Neural crest cell (in vitro differentiated cells): ENCODE data around the gene CDC14A. TPM values are rescaled to one million over a fixed set of nuclear protein-coding genes. Genes with fewer than 3 reads are reported as not detected.

ENCODE experiments used
- DNase-seq: peaks from one replicate; pipeline ENCODE4 v3.0.0; 2021; ENCODE audit warnings: low read depth, mixed read lengths, low spot score
- H3K27ac Mint-ChIP-seq: one replicate; pipeline ENCODE4 v1.8.0; 2021; ENCODE audit warnings: mild to moderate bottlenecking, mixed read lengths; ENCODE audit not compliant: unreplicated experiment
- H3K27me3 Mint-ChIP-seq: 2 replicates; pipeline ENCODE4 v1.8.0; 2021; ENCODE audit warnings: low read depth, mild to moderate bottlenecking, mixed read lengths
- H3K36me3 Mint-ChIP-seq: 2 replicates; pipeline ENCODE4 v1.8.0; 2021; ENCODE audit warnings: low read depth, mild to moderate bottlenecking, mixed read lengths
- H3K4me1 Mint-ChIP-seq: 2 replicates; pipeline ENCODE4 v1.8.0; 2021; ENCODE audit warnings: mixed read lengths
- H3K4me3 Mint-ChIP-seq: one replicate; pipeline ENCODE4 v1.8.0; 2021; ENCODE audit warnings: mild to moderate bottlenecking, mixed read lengths
- H3K9me3 Mint-ChIP-seq: 2 replicates; pipeline ENCODE4 v1.8.0; 2021; ENCODE audit warnings: mixed read lengths
- total RNA-seq: library from RNA; stranded (reverse); gene quantifications from 2 replicates; pipeline ENCODE4 v1.2.1, GENCODE V29; 2021
- TF ChIP-seq, protein P1 (sequence below): fragments of 200-600 bp; sonication (generic); conservative IDR thresholded peaks from 2 replicates; pipeline ENCODE4 v1.5.0; 2021; ENCODE audit warnings: antibody characterized with exemption, mild to moderate bottlenecking

The CDC14A gene
- total RNA-seq, 1 donor from 2014 or later: 15.7 TPM

DNA sequence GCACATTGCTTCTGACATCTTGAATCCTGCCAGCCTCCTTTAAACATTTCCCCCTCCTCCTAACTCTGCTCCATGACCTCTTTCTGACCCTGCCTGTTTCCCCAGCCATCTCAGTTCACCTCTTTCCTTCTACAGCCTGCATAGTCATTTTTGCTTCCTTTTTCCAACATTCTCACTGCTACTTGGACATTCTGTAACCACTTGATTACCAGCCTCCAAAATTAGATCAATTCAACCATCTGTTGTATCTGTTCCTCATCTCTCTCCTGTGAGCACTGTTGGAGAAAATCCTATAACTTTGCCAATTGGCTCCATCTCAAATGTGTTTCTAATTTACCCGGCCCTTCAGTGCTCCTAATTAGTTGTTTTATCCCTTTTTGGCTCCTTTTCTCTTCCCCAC is 158.1 kb downstream of the CDC14A start:
- TF ChIP-seq, protein P1, sequence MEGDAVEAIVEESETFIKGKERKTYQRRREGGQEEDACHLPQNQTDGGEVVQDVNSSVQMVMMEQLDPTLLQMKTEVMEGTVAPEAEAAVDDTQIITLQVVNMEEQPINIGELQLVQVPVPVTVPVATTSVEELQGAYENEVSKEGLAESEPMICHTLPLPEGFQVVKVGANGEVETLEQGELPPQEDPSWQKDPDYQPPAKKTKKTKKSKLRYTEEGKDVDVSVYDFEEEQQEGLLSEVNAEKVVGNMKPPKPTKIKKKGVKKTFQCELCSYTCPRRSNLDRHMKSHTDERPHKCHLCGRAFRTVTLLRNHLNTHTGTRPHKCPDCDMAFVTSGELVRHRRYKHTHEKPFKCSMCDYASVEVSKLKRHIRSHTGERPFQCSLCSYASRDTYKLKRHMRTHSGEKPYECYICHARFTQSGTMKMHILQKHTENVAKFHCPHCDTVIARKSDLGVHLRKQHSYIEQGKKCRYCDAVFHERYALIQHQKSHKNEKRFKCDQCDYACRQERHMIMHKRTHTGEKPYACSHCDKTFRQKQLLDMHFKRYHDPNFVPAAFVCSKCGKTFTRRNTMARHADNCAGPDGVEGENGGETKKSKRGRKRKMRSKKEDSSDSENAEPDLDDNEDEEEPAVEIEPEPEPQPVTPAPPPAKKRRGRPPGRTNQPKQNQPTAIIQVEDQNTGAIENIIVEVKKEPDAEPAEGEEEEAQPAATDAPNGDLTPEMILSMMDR: no peak
- Mint-ChIP-seq H3K27ac (no peak overlapping the region), H3K4me1 (no peaks in the 10 kb centered on the region), H3K36me3 (peaks cover 16% of the 10 kb centered on the region), H3K27me3 (no peaks in the 10 kb centered on the region), H3K9me3 (no peaks in the 10 kb centered on the region), H3K4me3 (no peak overlapping the region)
- no peak for DNase-seq

DNA sequence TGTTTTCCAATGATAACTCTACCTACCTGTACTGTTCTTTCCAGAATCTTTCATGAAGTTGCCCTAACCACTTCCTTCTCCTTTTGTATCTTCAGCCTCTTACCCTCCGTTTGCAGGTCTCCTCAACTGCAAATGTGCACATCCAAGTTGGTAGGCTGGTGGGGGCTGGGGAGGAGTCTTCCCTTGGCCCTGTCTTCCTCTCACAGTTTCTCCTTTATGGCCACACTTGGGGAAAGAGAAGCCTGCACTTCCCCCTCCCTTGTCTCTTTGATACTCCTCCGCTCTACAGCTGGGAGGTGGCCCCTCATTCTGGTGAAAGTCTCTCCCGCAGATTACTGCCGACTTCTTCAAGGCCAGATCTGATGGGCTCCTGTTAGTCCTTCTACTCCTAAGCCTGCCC is 158.8 kb downstream of the CDC14A start:
- no peaks in the 10 kb centered on the region for H3K27me3 Mint-ChIP-seq
- H3K4me3 Mint-ChIP-seq: no peak overlapping the region
- peaks cover 12% of the 10 kb centered on the region for H3K36me3 Mint-ChIP-seq
- no peaks in the 10 kb centered on the region for H3K9me3 Mint-ChIP-seq
- no peaks in the 10 kb centered on the region for H3K4me1 Mint-ChIP-seq
- TF ChIP-seq, protein P1: no peak
- DNase-seq: no peak
- H3K27ac Mint-ChIP-seq: no peak overlapping the region

DNA sequence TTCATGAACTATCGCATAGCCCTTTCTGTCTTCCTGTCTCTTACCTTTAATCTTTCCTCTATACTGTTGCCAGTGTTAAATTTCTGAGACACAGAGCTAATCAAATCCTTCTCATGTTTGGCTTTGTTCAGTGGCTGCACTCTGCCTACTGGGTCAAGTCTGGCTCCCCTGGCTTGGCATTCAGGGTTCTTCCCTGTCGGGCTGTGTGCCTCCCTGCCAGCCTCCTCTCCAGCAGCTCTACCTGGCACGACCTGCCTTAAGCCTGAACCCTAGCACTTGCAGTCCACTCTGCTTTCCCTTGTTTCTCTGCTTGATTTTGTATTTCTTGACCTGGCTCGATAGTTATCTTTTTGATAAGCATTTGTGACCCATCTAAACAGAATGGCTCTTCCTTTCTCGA is 159.5 kb downstream of the CDC14A start:
- H3K36me3 Mint-ChIP-seq: peaks cover 9% of the 10 kb centered on the region
- DNase-seq: no peak
- TF ChIP-seq, protein P1: no peak
- H3K4me3 Mint-ChIP-seq: no peak overlapping the region
- H3K27ac Mint-ChIP-seq: no peak overlapping the region
- no peaks in the 10 kb centered on the region for H3K9me3 Mint-ChIP-seq
- no peaks in the 10 kb centered on the region for H3K4me1 Mint-ChIP-seq
- no peaks in the 10 kb centered on the region for H3K27me3 Mint-ChIP-seq

DNA sequence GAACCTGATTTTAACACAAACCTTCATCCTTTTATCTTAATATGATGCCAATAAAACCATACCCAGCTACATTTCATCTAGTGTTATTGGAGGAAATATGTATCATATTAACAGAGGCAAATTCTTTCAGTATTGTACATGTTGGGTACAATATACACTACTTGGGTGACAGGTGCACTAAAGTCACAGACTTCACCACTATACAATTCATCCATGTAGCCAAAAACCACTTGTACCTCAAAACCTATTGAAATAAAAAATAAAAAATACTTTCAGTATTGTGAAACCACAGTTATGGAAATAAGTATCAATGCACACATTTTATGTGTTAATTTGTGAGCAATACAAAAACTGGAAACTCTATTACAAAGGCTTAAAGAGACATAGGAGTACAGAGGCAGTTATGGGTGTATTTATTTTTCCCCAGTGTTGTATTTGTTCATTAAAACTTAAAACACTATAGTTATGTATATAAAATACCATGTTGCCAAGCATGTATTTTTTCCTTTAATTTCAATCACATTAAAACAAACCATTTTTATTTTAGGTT is 160.6 kb downstream of the CDC14A start:
- H3K27ac Mint-ChIP-seq: no peak overlapping the region
- H3K36me3 Mint-ChIP-seq: peaks cover 9% of the 10 kb centered on the region
- no peak overlapping the region for H3K4me3 Mint-ChIP-seq
- H3K9me3 Mint-ChIP-seq: no peaks in the 10 kb centered on the region
- DNase-seq: no peak
- TF ChIP-seq, protein P1: no peak
- H3K4me1 Mint-ChIP-seq: no peaks in the 10 kb centered on the region
- no peaks in the 10 kb centered on the region for H3K27me3 Mint-ChIP-seq

DNA sequence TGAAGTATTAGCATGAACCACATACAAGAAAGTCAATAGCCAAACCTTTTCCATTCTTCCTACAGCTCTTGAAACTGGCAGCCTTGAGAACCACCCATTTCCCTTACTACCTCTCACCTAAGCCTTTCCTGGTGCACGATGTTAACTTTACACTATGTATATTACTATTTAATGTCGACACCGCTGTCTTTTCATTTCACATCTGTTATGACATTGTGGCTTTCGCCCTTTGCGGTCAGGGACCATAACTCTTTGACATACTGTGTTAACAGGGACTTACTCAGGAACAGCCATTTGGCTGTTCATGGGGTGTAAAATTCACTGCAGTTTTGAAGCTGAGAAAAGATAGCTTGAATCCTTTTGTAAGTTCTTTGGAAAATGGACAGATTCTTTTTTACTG is 164.6 kb downstream of the CDC14A start:
- TF ChIP-seq, protein P1: no peak
- DNase-seq: no peak
- H3K27me3 Mint-ChIP-seq: no peaks in the 10 kb centered on the region
- no peaks in the 10 kb centered on the region for H3K4me1 Mint-ChIP-seq
- no peak overlapping the region for H3K27ac Mint-ChIP-seq
- H3K36me3 Mint-ChIP-seq: peaks cover 5% of the 10 kb centered on the region
- H3K9me3 Mint-ChIP-seq: no peaks in the 10 kb centered on the region
- H3K4me3 Mint-ChIP-seq: no peak overlapping the region
